Fibroblast of pulmonary artery (primary cell): ENCODE results near the gene DNASE1L2.
"Not testable (repeated sequence)": the region's sequence is repeated elsewhere in the genome, so short reads cannot be mapped to it uniquely, and the experiment has no call there.

Experiments
- DNase-seq: peaks from one replicate; pipeline ENCODE4 v3.0.0-alpha.2; 2010; ENCODE audit warnings: low read depth
- H3K4me3 ChIP-seq: replicated peaks from 2 replicates; pipeline ENCODE4 v1.5.1; 2011; ENCODE audit warnings: low read depth, mild to moderate bottlenecking, control low read depth, low read length, moderate library complexity
- CTCF ChIP-seq: IDR thresholded peaks from 2 replicates; pipeline ENCODE4 v1.5.1; 2011; ENCODE audit warnings: mild to moderate bottlenecking, control low read depth, low read length, inconsistent platforms; ENCODE audit errors: missing control alignments

The DNASE1L2 gene

GRCh38 chr16:2260250-2260649 is 24.0 kb downstream of the DNASE1L2 start:
- no peak overlapping the region for H3K4me3 ChIP-seq
- TF ChIP-seq CTCF = no peak
- DNase-seq = no peak

DNA sequence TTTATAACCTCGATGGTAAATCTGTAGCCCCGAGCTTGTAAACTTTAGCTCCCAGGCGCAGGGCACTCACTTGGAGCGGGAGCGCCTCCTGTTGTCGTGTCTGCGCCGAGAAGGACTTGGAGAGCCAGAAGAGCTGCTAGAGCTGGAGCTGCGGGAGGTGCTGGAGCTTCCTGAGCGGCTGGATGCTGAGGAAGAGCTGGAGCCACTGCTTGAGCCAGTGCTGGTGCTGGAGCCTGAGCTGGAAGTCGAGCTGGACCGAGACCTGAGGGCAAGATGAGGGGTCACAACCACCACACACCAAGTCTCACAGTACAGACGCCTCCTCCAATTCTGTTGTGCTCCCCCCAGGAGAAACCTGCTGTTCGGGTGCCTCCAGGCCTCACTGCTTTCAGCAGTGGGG is 26.8 kb downstream of the DNASE1L2 start:
- H3K4me3 ChIP-seq, DNase-seq: not testable (repeated sequence)

GRCh38 chr16:2266887-2267286 is 30.6 kb downstream of the DNASE1L2 start:
- peak; percentile 7 for DNase-seq
- H3K4me3 ChIP-seq = peak overlapping the region; percentile 88

DNA sequence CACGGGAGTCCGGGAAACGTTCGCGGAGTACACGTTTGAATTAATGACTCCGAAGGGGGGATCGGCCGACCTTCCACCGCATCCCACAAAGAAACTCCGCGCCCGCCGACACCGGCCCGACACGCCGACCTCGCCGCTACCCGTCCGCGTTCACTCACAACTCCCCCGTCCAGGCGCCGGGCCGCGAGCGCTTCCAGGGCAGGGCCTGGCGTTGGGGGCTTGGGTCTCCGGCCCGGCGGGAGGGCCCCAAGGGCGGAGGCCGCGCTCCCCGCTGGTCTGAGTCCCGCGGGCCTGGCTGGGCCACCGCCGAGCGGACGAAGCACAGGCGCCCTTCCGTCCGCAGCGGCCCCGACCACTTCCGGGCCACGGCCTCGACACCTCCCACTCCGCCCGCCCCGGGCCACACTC is 31.3 kb downstream of the DNASE1L2 start:
- peak overlapping the region; percentile 88 for H3K4me3 ChIP-seq
- not testable (repeated sequence) for DNase-seq

DNA sequence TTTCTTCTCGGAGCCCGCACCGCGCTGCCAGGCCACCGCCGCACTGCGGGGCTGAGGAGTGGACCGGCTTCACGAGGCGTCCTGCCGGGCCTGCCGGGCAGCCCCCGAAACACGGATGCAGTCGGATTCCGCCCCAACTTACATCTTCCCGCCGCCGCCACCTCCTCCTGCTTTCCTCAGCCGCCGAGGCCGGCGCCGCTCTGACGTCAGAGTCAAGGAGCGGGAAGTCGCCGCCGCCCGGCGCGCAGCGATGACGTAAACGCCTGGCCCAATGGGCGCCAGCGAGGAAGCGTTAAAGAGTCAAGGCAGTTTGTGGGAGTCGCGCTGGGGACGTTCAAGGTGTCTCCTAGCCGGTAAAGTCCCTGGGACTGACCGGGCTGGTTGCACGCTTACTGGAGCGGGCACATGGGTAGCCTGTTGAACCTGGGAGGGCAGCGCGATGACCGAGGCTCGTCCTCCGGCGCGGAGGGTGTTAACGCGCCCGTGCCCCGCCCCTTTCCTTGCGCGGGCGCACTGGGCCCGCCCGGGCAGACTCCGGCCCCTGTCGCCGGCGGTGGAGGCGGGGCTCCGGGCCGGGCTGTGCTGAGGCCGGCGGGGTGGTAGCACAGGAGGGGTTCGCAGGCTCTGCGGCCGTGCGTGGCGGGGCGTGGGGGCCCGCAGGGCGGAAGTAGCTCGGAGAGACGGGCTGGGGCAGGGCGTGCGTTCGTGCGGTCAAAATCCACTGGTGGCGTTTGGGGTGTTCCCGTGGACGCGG is 31.8 kb downstream of the DNASE1L2 start, which contains the start of gene RNPS1:
Gene RNPS1 (minus strand): TSS at position 214 of the 754 bp plus-strand sequence. CDS start 3,483 bp downstream, outside the sequence.
- peak; percentile 96 for DNase-seq
- H3K4me3 ChIP-seq = peak within 1 kb of the TSS; percentile 88
- TF ChIP-seq CTCF = no peak

DNA sequence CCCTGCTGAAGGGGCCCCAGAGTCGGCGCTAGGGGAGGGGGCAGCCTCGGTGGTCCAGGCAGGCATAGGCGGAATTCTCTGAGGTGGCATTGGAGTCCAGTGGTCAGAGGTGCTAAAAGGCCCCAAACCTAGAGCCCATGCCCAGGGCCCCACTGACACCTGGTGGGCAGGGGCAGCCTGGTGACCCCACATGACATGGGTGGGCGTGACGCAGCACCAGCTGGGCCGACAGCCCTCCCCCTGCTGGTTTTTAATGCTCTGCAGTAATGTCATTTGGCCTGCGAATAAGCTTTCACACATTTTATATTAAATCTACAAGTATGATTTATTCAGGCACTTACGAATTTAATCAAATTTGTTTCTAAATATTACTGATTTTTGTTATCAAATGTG is 33.8 kb downstream of the DNASE1L2 start:
- no peak for DNase-seq
- H3K4me3 ChIP-seq = no peak overlapping the region
- TF ChIP-seq CTCF = no peak

GRCh38 chr16:2270588-2271470 is 34.6 kb downstream of the DNASE1L2 start:
- no peak overlapping the region for H3K4me3 ChIP-seq
- no peak for DNase-seq
- no peak for TF ChIP-seq CTCF

- TF ChIP-seq CTCF = no peak
- H3K4me3 ChIP-seq = no peak overlapping the region
- no peak for DNase-seq
Observed at GRCh38 chr16:2271848-2272461, 35.7 kb downstream of the DNASE1L2 start.
